Omental fat pad (tissue), 4 donors: ENCODE measurements around the gene HLA-DMB. TPM values are rescaled to one million over a fixed set of nuclear protein-coding genes. Genes with fewer than 3 reads are reported as not detected.
A peak's percentile ranks its signal among the peaks of the same experiment; 100 is the strongest.

ENCODE experiments used
- ATAC-seq: fragments of 150-250 bp; one replicate; pipeline ENCODE4 v1.9.1; 2016; ENCODE audit warnings: mild to moderate bottlenecking, moderate library complexity; ENCODE audit not compliant: low FRiP score
- DNase-seq: peaks from one replicate; pipeline ENCODE4 v3.0.0-alpha.2; 2019; ENCODE audit warnings: low spot score
- CTCF ChIP-seq, 3 donors: fragments of 450-650 bp; IDR thresholded peaks; one replicate each; pipeline ENCODE4 v1.5.1; 2016 to 2017; ENCODE audit warnings: antibody characterized with exemption in 3 of 3, mild to moderate bottlenecking in 3 of 3, moderate library complexity in 2 of 3
- total RNA-seq, 4 donors: library from RNA; depleted of rRNA; stranded (reverse); fragments of >200 nt; gene quantifications; one replicate each; pipeline ENCODE4 v1.1.0, GENCODE V29; 2016

Gene HLA-DMB
- total RNA-seq: 10 to 100 TPM; 18.4 to 79.6 (median 35.0) TPM

GRCh38 chr6:32940656-32941213 is at the start of gene HLA-DMB:
Gene HLA-DMB, minus strand, starts transcription at chr6:32941028. Its CDS starts 221 bp downstream, at chr6:32940807.
- no peak for DNase-seq
- no peak for TF ChIP-seq CTCF (IDR thresholded peaks at IDR 0.05)
- ATAC-seq: peak; percentile 71

- TF ChIP-seq CTCF (IDR thresholded peaks at IDR 0.05): no peak
- no peak for ATAC-seq
- DNase-seq: no peak
These were observed 48.5 kb upstream of the HLA-DMB start for GRCh38 chr6:32989368-32989767.

- ATAC-seq: peak; percentile 64
- no peak for TF ChIP-seq CTCF (IDR thresholded peaks at IDR 0.05)
- DNase-seq: peak; percentile 100
These were observed 44.0 kb upstream of the HLA-DMB start for GRCh38 chr6:32984622-32985389.

GRCh38 chr6:32983964-32984621 is 43.3 kb upstream of the HLA-DMB start:
- peak; percentile 37 for ATAC-seq
- no peak for TF ChIP-seq CTCF (IDR thresholded peaks at IDR 0.05)
- no peak for DNase-seq

- DNase-seq: no peak
- TF ChIP-seq CTCF (IDR thresholded peaks at IDR 0.05): no peak
- no peak for ATAC-seq
These were observed 42.6 kb upstream of the HLA-DMB start for GRCh38 chr6:32983493-32983848.

- TF ChIP-seq CTCF (IDR thresholded peaks at IDR 0.05): no peak
- no peak for ATAC-seq
- no peak for DNase-seq
These were observed 42.1 kb upstream of the HLA-DMB start for GRCh38 chr6:32982702-32983492.
